HEK293 (cell line): Measurements from ENCODE around the gene RALY.

Experiments
- CTCF ChIA-PET: fragments of 350-600 bp; formaldehyde crosslinking; extraction: SDS; loops from one replicate; lab custom pipeline; 2021; ENCODE audit warnings: antibody characterized with exemption; lab: Yijun Ruan, JAX
- POLR2A ChIA-PET: fragments of 300-600 bp; formaldehyde crosslinking; extraction: SDS; loops from one replicate; lab custom pipeline; 2020; ENCODE audit warnings: antibody characterized with exemption, inconsistent platforms; lab: Yijun Ruan, JAX
- H3K27ac ChIP-seq: fragments of 200-500 bp; sonication (Bioruptor generic); 2 replicates; pipeline ENCODE4 v1.5.1; 2014; ENCODE audit warnings: low read depth, low read length, control low read depth, inconsistent platforms; ENCODE audit errors: extremely low read depth
- H3K36me3 ChIP-seq, 2 experiments: fragments of 200-500 bp in 1 of 2; sonication (Bioruptor generic) in 1 of 2; 1 replicate in 1 of 2; 2 replicates in 1 of 2; pipeline ENCODE4 v1.5.1; 2014 to 2017; ENCODE audit warnings: inconsistent platforms in 2 of 2, low read length in 2 of 2; ENCODE audit not compliant: control insufficient read depth in 2 of 2, insufficient read depth in 1 of 2
- H3K4me1 ChIP-seq: fragments of 200-500 bp; sonication (Bioruptor generic); 2 replicates; pipeline ENCODE4 v1.5.1; 2014; ENCODE audit warnings: mild to moderate bottlenecking, low read length, inconsistent platforms; ENCODE audit not compliant: control insufficient read depth, insufficient read depth
- H3K4me3 ChIP-seq: 2 replicates; pipeline ENCODE4 v1.5.1; 2011; ENCODE audit warnings: low read depth, mild to moderate bottlenecking, control low read depth, low read length, moderate library complexity
- H3K9me3 ChIP-seq: fragments of 200-500 bp; sonication (Bioruptor generic); 2 replicates; pipeline ENCODE4 v1.5.1; 2014; ENCODE audit warnings: low read depth, low read length, inconsistent platforms; ENCODE audit not compliant: control insufficient read depth, insufficient read depth
- CTCF ChIP-seq: fragments of 450-650 bp; formaldehyde crosslinking; IDR thresholded peaks from 2 replicates; pipeline ENCODE4 v1.5.1; 2016; ENCODE audit warnings: missing biosample characterization, missing genetic modification characterization
- ELK4 ChIP-seq: IDR thresholded peaks from 2 replicates; pipeline ENCODE4 v1.6.1; 2011; ENCODE audit warnings: mild to moderate bottlenecking, low read depth, low read length, borderline replicate concordance
- MYNN ChIP-seq: fragments of 450-650 bp; formaldehyde crosslinking; IDR thresholded peaks from 2 replicates; pipeline ENCODE4 v1.5.1; 2016; ENCODE audit warnings: missing biosample characterization, missing genetic modification characterization, borderline replicate concordance
- PRDM6 ChIP-seq: fragments of 450-650 bp; formaldehyde crosslinking; IDR thresholded peaks from 2 replicates; pipeline ENCODE4 v1.5.1; 2017; ENCODE audit warnings: missing biosample characterization, missing genetic modification characterization
- SETDB1 ChIP-seq: IDR thresholded peaks from one replicate; pipeline ENCODE4 v1.6.1; 2017; ENCODE audit warnings: mild to moderate bottlenecking, low read length, moderate library complexity, mixed read lengths; ENCODE audit not compliant: insufficient read length
- TSHZ1 ChIP-seq: fragments of 450-650 bp; formaldehyde crosslinking; IDR thresholded peaks from 2 replicates; pipeline ENCODE4 v1.5.1; 2016; ENCODE audit warnings: missing biosample characterization, missing genetic modification characterization, borderline replicate concordance
- ZBTB20 ChIP-seq: fragments of 450-650 bp; formaldehyde crosslinking; IDR thresholded peaks from 2 replicates; pipeline ENCODE4 v1.5.1; 2016; ENCODE audit warnings: missing biosample characterization, missing genetic modification characterization
- ZBTB26 ChIP-seq: fragments of 450-650 bp; formaldehyde crosslinking; optimal IDR thresholded peaks from 2 replicates; pipeline ENCODE3; 2016; ENCODE audit warnings: missing biosample characterization, mild to moderate bottlenecking, missing genetic modification characterization
- ZFP69B ChIP-seq: fragments of 450-650 bp; formaldehyde crosslinking; IDR thresholded peaks from 2 replicates; pipeline ENCODE4 v1.5.1; 2016; ENCODE audit warnings: missing biosample characterization, missing genetic modification characterization
- ZNF121 ChIP-seq: fragments of 450-650 bp; formaldehyde crosslinking; IDR thresholded peaks from 2 replicates; pipeline ENCODE4 v1.5.1; 2016; ENCODE audit warnings: missing biosample characterization, missing genetic modification characterization
- ZNF140 ChIP-seq: fragments of 450-650 bp; formaldehyde crosslinking; IDR thresholded peaks from 2 replicates; pipeline ENCODE4 v1.5.1; 2016; ENCODE audit warnings: missing biosample characterization, missing genetic modification characterization
- ZNF19 ChIP-seq: fragments of 450-650 bp; formaldehyde crosslinking; IDR thresholded peaks from 2 replicates; pipeline ENCODE4; 2016; ENCODE audit warnings: missing biosample characterization, missing genetic modification characterization, low read depth
- ZNF23 ChIP-seq: fragments of 450-650 bp; formaldehyde crosslinking; IDR thresholded peaks from 2 replicates; pipeline ENCODE4 v1.5.1; 2016; ENCODE audit warnings: missing biosample characterization, missing genetic modification characterization, borderline replicate concordance
- ZNF335 ChIP-seq: fragments of 450-650 bp; formaldehyde crosslinking; conservative IDR thresholded peaks from 2 replicates; pipeline ENCODE4 v1.5.1; 2016; ENCODE audit warnings: missing biosample characterization, missing genetic modification characterization
- ZNF350 ChIP-seq: fragments of 450-650 bp; formaldehyde crosslinking; IDR thresholded peaks from 2 replicates; pipeline ENCODE4 v1.5.0; 2017; ENCODE audit warnings: missing biosample characterization, mild to moderate bottlenecking, missing genetic modification characterization
- ZNF423 ChIP-seq: fragments of 450-650 bp; formaldehyde crosslinking; IDR thresholded peaks from 2 replicates; pipeline ENCODE4 v1.5.1; 2016; ENCODE audit warnings: missing biosample characterization, missing genetic modification characterization
- ZNF513 ChIP-seq: fragments of 450-650 bp; IDR thresholded peaks from 2 replicates; pipeline ENCODE4 v1.5.1; 2018; ENCODE audit warnings: missing biosample characterization, missing genetic modification characterization
- ZNF555 ChIP-seq: fragments of 450-650 bp; formaldehyde crosslinking; conservative IDR thresholded peaks from 2 replicates; pipeline ENCODE4 v1.5.1; 2017; ENCODE audit warnings: missing biosample characterization, mild to moderate bottlenecking, missing genetic modification characterization, inconsistent platforms
- ZNF580 ChIP-seq: fragments of 450-650 bp; formaldehyde crosslinking; IDR thresholded peaks from 2 replicates; pipeline ENCODE4 v1.5.1; 2016; ENCODE audit warnings: missing biosample characterization, missing genetic modification characterization
- ZNF596 ChIP-seq: fragments of 450-650 bp; IDR thresholded peaks from 2 replicates; pipeline ENCODE4 v1.5.0; 2018; ENCODE audit warnings: missing biosample characterization, mild to moderate bottlenecking, missing genetic modification characterization, moderate library complexity
- ZNF600 ChIP-seq: fragments of 450-650 bp; formaldehyde crosslinking; IDR thresholded peaks from 2 replicates; pipeline ENCODE4 v1.5.1; 2016; ENCODE audit warnings: missing biosample characterization, missing genetic modification characterization
- ZNF701 ChIP-seq: fragments of 450-650 bp; formaldehyde crosslinking; IDR thresholded peaks from 2 replicates; pipeline ENCODE4 v1.5.1; 2016; ENCODE audit warnings: missing biosample characterization, missing genetic modification characterization
- ZNF707 ChIP-seq: fragments of 450-650 bp; formaldehyde crosslinking; IDR thresholded peaks from 2 replicates; pipeline ENCODE4 v1.5.1; 2016; ENCODE audit warnings: missing biosample characterization, missing genetic modification characterization
- ZSCAN23 ChIP-seq: fragments of 450-650 bp; formaldehyde crosslinking; IDR thresholded peaks from 2 replicates; pipeline ENCODE4 v1.5.1; 2016; ENCODE audit warnings: missing biosample characterization, missing genetic modification characterization

RALY gene

GRCh38 chr20:34001378-34001777, 7.7 kb downstream of the RALY start (continued):
- TF ChIP-seq TSHZ1 (tag by site-specific recombination) (no peak), ZSCAN23 (tag by site-specific recombination) (no peak), ZNF140 (tag by site-specific recombination) (no peak), ZNF596 (tag by site-specific recombination) (no peak), ZNF580 (tag by site-specific recombination) (no peak)

- H3K36me3 ChIP-seq, result no peaks in the 10 kb centered on the region
- CTCF ChIA-PET, result interaction anchor here (1.3 kb wide), 1 partner anchor 8 kb away, joined by 3 read pairs; no protein-coding TSS in a partner anchor
- no peaks in the 10 kb centered on the region for H3K9me3 ChIP-seq
- H3K4me3 ChIP-seq, result no peak overlapping the region
- H3K4me1 ChIP-seq, result peaks cover 11% of the 10 kb centered on the region
- POLR2A ChIA-PET, result no interaction called here
- no peak overlapping the region for H3K27ac ChIP-seq
- no peak for TF ChIP-seq SETDB1
- no peak for TF ChIP-seq ZNF555 (tag by site-specific recombination)
- TF ChIP-seq ZNF335 (tag by site-specific recombination), result no peak
- TF ChIP-seq ZNF19 (tag by site-specific recombination), result no peak
- TF ChIP-seq ZNF121 (tag by site-specific recombination), result no peak
- no peak for TF ChIP-seq PRDM6
- TF ChIP-seq ZNF701, result no peak
- TF ChIP-seq ZBTB26 (tag by site-specific recombination), result no peak
- no peak for TF ChIP-seq ZNF600 (tag by site-specific recombination)
- TF ChIP-seq MYNN (tag by site-specific recombination), result no peak
- no peak for TF ChIP-seq CTCF (tag by site-specific recombination)
- TF ChIP-seq ZFP69B (tag by site-specific recombination), result no peak
- TF ChIP-seq ZBTB20 (tag by site-specific recombination), result no peak
- no peak for TF ChIP-seq ZNF707 (tag by site-specific recombination)
- no peak for TF ChIP-seq ELK4
- no peak for TF ChIP-seq ZNF513 (tag by site-specific recombination)
- TF ChIP-seq ZNF23 (tag by site-specific recombination), result no peak
- no peak for TF ChIP-seq ZNF423 (tag by site-specific recombination)
- no peak for TF ChIP-seq ZNF350 (tag by site-specific recombination)
These were observed 10.5 kb downstream of the RALY start for GRCh38 chr20:34004227-34004626.
